Measurements from ENCODE around the gene IL5RA.

Gene IL5RA

GRCh38 chr3:3064297-3064696 is 45.9 kb downstream of the IL5RA start:
- DNase-seq: no peak

GRCh38 chr3:3059645-3060044 is 50.5 kb downstream of the IL5RA start:
- DNase-seq: no peak

DNA sequence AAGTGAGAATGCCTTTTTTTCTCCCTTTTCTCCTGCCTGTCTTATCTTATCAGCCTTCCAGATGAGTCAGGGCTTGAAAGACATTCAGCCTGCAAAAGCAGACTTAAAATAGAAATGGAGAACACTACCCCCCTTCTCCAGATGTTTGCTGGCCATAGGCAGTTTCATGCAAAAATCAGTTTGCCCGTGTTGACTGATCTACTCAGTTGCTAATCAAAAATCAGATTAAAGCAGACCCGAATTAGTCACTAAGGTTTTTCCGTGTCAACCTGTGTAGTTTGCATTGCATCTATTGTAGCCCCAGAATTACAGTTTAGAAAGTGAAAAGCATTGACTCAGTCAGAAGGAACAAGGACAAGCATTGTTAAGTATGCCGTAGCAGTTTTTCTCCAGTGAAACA is 56.2 kb downstream of the IL5RA start:
- peak in 1 of 5 experiments; percentile 36 for DNase-seq

DNA sequence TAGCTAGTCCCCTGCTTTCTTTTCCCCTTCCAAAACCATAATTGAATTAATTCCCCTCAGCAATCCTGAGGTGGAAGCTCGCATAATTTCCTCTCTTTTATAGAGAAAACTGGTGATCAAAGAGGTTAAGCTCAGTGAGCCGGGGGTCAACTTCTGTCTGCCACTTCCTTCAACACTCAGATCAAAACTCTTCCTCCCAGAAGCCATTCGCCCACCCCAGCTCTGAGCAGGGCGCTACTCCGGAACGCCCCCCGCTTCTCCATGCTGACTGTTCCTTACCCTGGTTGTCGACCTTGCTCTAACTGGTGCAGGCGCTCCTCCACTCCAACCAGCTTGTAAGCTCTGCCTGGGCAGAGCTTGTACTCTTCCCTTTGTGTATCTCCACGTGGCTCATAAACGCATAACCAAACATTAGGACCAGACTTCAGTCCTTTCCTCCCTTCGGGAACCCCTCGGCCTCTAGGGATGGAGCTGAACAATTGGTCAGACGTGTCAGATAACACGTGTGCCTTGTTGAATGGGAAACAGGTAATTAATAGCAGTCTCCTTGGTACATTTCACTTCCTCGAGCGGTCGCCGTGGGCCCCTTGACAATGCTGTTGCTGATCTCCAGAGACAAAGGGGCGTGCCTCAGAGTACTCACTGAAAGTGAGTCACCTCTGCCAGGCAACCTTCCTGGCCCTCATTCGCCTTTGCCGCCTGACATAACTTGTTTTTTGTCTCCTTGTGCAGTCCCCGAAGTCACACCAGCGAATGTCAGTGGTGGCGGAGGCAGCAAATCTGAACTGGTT is 71.8 kb downstream of the IL5RA start:
- DNase-seq: no peak

DNA sequence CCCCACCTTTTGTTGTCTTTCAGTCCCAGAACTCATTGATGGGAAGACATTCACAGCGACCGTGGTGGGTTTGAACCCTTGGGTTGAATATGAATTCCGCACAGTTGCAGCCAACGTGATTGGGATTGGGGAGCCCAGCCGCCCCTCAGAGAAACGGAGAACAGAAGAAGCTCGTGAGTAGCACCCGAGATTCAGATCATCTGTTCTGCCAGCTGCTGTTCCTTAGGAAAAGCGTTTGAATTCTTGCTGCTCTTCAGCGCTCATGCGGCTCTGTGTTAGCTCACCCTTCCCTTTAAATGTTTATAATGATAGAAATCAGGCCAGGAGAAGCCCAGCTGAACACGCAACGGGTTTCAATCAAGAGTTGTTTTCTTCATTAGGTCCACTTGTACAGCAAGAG is 73.0 kb downstream of the IL5RA start:
- no peak for DNase-seq

DNA sequence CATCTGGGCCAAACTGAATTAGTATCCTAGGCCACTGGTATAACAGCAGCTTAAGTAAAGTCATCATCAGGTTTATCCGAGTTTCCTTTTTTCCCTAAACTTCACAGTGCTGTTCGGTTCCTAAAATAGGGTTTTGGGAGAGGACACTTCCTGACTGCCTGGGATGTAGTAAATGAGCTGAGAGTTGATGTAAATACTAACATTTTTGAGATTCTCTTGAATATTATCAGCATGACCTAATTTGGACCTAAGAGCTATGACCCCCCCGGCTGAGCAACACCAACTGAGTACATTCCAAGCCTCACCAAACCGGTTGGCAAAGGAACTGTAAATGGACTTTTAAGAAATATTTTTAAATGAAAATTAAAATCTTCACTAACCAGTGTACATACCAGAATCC is 78.8 kb downstream of the IL5RA start:
- no peak for DNase-seq

DNA sequence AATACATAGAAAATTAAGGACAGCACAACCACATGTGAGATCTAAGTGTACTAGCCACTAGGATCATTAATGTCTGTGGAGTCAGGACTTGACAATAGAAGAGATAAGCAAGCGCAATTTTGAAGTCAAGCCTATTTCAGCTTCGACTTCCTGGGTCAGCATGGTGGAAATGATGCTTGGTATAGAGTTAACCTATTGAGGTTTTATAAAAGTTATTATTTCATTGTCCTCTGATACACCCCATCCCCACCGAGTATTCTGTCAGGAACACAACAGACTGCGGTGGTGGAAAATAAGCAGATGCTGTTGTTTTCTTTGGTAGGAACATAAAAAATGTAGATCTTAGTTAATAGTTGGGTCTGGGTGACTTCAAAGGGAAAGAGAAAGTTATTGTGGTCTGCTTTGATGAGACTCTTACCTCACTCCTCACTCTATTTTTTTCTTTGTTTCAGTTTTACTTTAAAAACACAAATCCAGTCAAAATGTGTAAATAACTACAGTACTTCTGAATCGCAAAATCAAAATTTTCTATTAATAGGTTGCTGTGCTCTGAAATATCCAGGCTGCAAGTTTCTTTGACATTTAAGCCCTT is 82.1 kb downstream of the IL5RA start:
- peak in 2 of 5 experiments; percentile 9 to 61 for DNase-seq

DNA sequence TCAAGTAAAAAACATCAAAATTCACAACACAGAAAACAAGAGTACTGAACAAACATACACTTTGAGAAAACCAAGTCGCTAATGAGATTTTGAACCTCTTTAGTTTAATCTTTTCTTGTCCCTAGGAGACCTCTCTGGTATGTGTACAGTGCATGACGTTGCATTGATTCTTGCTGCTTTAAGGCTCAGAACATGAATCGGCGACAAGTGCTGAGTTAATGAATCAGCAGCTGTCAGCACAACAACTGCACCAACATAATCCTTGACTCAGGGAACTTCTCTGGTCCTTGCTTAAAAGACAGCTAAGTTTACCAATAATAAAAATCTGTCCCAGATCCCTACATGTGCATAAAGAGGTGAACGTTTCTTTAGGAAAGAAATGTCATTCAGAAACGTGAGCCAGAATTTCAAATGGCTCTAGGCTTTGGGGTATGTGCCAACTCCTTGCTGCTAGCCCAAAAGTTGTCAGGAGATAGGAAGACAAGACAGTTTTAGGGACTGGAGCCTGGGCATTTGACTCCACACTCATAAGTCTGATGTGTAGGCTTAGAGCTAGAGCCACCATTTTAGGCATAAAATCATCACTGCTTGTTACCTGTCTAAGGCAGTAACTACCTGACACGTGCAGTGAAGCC is 86.9 kb downstream of the IL5RA start:
- DNase-seq: no peak

- DNase-seq: no peak
Observed at GRCh38 chr3:3020209-3020608, 90.0 kb downstream of the IL5RA start.

Data from T-helper 2 cell (primary cell).